OCI-LY7 (cell line): ENCODE data around the gene KRT83.

Experiments
- CTCF ChIP-seq: fragments of 200-600 bp; sonication (generic); conservative IDR thresholded peaks from 2 replicates; pipeline ENCODE4 v1.5.1; 2014; ENCODE audit warnings: mild to moderate bottlenecking, antibody characterized with exemption, low read length, moderate library complexity, mixed read lengths
- EZH2phosphoT487 ChIP-seq: fragments of 200-600 bp; sonication (generic); IDR thresholded peaks from 2 replicates; pipeline ENCODE4 v1.6.1; 2018; ENCODE audit warnings: low read depth, borderline replicate concordance, mild to moderate bottlenecking, mixed run types, antibody characterized with exemption, low read length, moderate library complexity, mixed read lengths

- TF ChIP-seq CTCF (no peak), EZH2phosphoT487 (no peak)
Measured at GRCh38 chr12:52298677-52299190, 22.5 kb downstream of the KRT83 start.
